ENCODE data around the gene NUAK2. TPM values are rescaled to one million over a fixed set of nuclear protein-coding genes. Genes with fewer than 3 reads are reported as not detected.
"Not testable (repeated sequence)": the region's sequence is repeated elsewhere in the genome, so short reads cannot be mapped to it uniquely, and the experiment has no call there.

NUAK2 gene
- total and polyA plus RNA-seq, 2 of the 4 experiments (the other 2 are of a cell fraction) = 7.2 to 17.6 TPM

- H2AFZ ChIP-seq (replicated peaks; ENCODE audit: low read length, poor library complexity); H3K23ac ChIP-seq (ENCODE audit: low read depth, low read length); H4K20me1 ChIP-seq (ENCODE audit: insufficient read depth, low read length); H2BK5ac ChIP-seq (ENCODE audit: low read depth, low read length, poor library complexity, severe bottlenecking); POLR2A ChIA-PET (ENCODE audit: unreplicated experiment); intact Hi-C loops (cut with micrococcal nuclease); H4K91ac ChIP-seq (ENCODE audit: insufficient read depth, low read depth, low read length); in situ Hi-C loops (cut with MboI; ENCODE audit: low sequenced_read_pairs); H4K8ac ChIP-seq (ENCODE audit: low read depth in 2 of 2, low read length in 2 of 2); H2AK9ac ChIP-seq (replicated peaks; ENCODE audit: low read depth, low read length, poor library complexity); H3K27me3 ChIP-seq (ENCODE audit: control insufficient read depth, insufficient read depth, low read length); H3K56ac ChIP-seq (ENCODE audit: extremely low read depth, insufficient read depth, low read length); H3K9me3 ChIP-seq (ENCODE audit: control insufficient read depth, insufficient read depth, low read length); H3K36me3 ChIP-seq (ENCODE audit: control insufficient read depth, insufficient read depth, low read length); H3K14ac ChIP-seq (replicated peaks; ENCODE audit: low read depth, low read length); ATAC-seq (ENCODE audit: low read depth); H3K9ac ChIP-seq (ENCODE audit: low read depth, low read length); DNase-seq; H3K4me3 ChIP-seq (ENCODE audit: insufficient read depth, low read depth, low read length); dilution Hi-C loops (cut with HindIII; ENCODE audit: low sequenced_read_pairs, unreplicated experiment); H3K27ac ChIP-seq (ENCODE audit: insufficient read depth, low read length); H3K18ac ChIP-seq (ENCODE audit: low read depth, low read length); H4K5ac ChIP-seq (ENCODE audit: low read depth, low read length); BruUV-seq (replicated peaks); H3K4me2 ChIP-seq (ENCODE audit: low read depth, low read length): not testable (repeated sequence)
- peak overlapping the region; percentile 88; the same call in 1 of the 2 replicates for H3K4ac ChIP-seq (ENCODE audit: low read depth, low read length)
- peaks cover 18% of the 10 kb centered on the region for H3K4me1 ChIP-seq (ENCODE audit: control insufficient read depth, insufficient read depth, low read length)
- H2BK20ac ChIP-seq (ENCODE audit: low read depth, low read length) = 0 out of 2 replicates have a peak overlapping the region, but pooled peaks have one; percentile 42
- CTCF ChIA-PET = interaction anchor here (1.0 kb wide), 1 partner anchor 8 kb away, joined by 3 read pairs; no protein-coding TSS in a partner anchor
- peaks cover 19% of the 10 kb centered on the region for H3K9me1 ChIP-seq (ENCODE audit: insufficient read depth, low read length)
- H3K79me1 ChIP-seq (ENCODE audit: low read depth in 1 of 2, low read length in 2 of 2) = peaks cover 0 to 14% of the 10 kb centered on the region in 2 experiments; a peak in 2 of 4 replicates
- WGBS, 2 experiments (ENCODE audit: extremely low coverage in 2 of 2, insufficient read length in 1 of 2) = 100% methylated on average over 3 of the region's 10 CpGs; no CpG with 5 or more reads in 1 of the 2 experiments
- peak overlapping the region; percentile 39; the same call in 1 of the 3 replicates for H2BK15ac ChIP-seq (ENCODE audit: low read depth, low read length)
- 0 out of 2 replicates have a peak overlapping the region, but pooled peaks have one; percentile 32 for H2BK120ac ChIP-seq (ENCODE audit: low read depth, low read length)
- H2AK5ac ChIP-seq (ENCODE audit: low read depth, low read length) = peak overlapping the region; percentile 63; the same call in 1 of the 2 replicates
Measured at GRCh38 chr1:205280666-205281395, 40.7 kb downstream of the NUAK2 start.
